Activated CD4-positive, alpha-beta T cell treated with anti-CD3 and anti-CD28 coated beads for 36 hours (primary cell): Measurements from ENCODE around the gene NEO1. TPM values are rescaled to one million over a fixed set of nuclear protein-coding genes. Genes with fewer than 3 reads are reported as not detected.

ENCODE experiments used
- ATAC-seq: fragments of 200-7000 bp; cut with Tn5 transposase; one replicate; pipeline ENCODE4 v1.10.0; 2021; ENCODE audit warnings: mild to moderate bottlenecking, moderate library complexity
- CTCF ChIA-PET: fragments of 350-600 bp; sonication (Branson Sonifier 250); formaldehyde crosslinking; loops from one replicate; lab custom pipeline; 2021; ENCODE audit warnings: antibody characterized with exemption; lab: Charles Lee
- POLR2A ChIA-PET: fragments of 350-600 bp; sonication (Branson Sonifier 250); formaldehyde crosslinking; loops from one replicate; lab custom pipeline; 2021; ENCODE audit warnings: antibody characterized with exemption, inconsistent platforms; lab: Charles Lee
- DNase-seq: peaks from one replicate; pipeline ENCODE4 v3.0.0-alpha.2; 2020
- H3K27ac Mint-ChIP-seq: one replicate; pipeline ENCODE4 v1.8.0; 2021; ENCODE audit warnings: mixed read lengths
- H3K27me3 Mint-ChIP-seq: one replicate; pipeline ENCODE4 v1.8.0; 2021; ENCODE audit warnings: mixed read lengths
- H3K36me3 Mint-ChIP-seq: one replicate; pipeline ENCODE4 v1.8.0; 2021; ENCODE audit warnings: low read depth, mixed read lengths
- H3K4me1 Mint-ChIP-seq: one replicate; pipeline ENCODE4 v1.8.0; 2021; ENCODE audit warnings: mixed read lengths
- H3K4me3 Mint-ChIP-seq: one replicate; pipeline ENCODE4 v1.8.0; 2021; ENCODE audit warnings: mild to moderate bottlenecking, moderate library complexity, mixed read lengths
- H3K9me3 Mint-ChIP-seq: one replicate; pipeline ENCODE4 v1.8.0; 2021; ENCODE audit warnings: low read depth, mixed read lengths
- intact Hi-C, 2 experiments: fragments of 100-400 bp; cut with DNase I in 1 of 2; cut with micrococcal nuclease in 1 of 2; formaldehyde crosslinking; loops; one replicate each; pipeline versions ENCODE4 v1.14.2 to v1.15.1; 2022 to 2024; cut with DNase I, micrococcal nuclease
- total RNA-seq, 2 experiments: library from RNA; stranded (reverse); gene quantifications; one replicate each; pipeline ENCODE4 v1.2.3, GENCODE V29; 2021

The NEO1 gene
- total RNA-seq, 2 experiments from 2014 or later: 6.6 to 8.0 TPM

- H3K27ac Mint-ChIP-seq: no peak overlapping the region
- ChIA-PET POLR2A (no interaction called here), CTCF (no interaction called here)
- intact Hi-C loops: no loop called here
- H3K36me3 Mint-ChIP-seq: no peaks in the 10 kb centered on the region
- no peak overlapping the region for H3K4me3 Mint-ChIP-seq
- ATAC-seq (no peak), DNase-seq (no peak)
- peaks cover 2% of the 10 kb centered on the region for H3K27me3 Mint-ChIP-seq
- H3K9me3 Mint-ChIP-seq: no peaks in the 10 kb centered on the region
- H3K4me1 Mint-ChIP-seq: no peaks in the 10 kb centered on the region
Measured at GRCh38 chr15:73352082-73352481, 299.8 kb downstream of the NEO1 start.

GRCh38 chr15:73353734-73354133 is 301.5 kb downstream of the NEO1 start:
- Mint-ChIP-seq H3K36me3 (no peaks in the 10 kb centered on the region), H3K27me3 (peaks cover 2% of the 10 kb centered on the region), H3K27ac (no peak overlapping the region), H3K9me3 (no peaks in the 10 kb centered on the region), H3K4me1 (no peaks in the 10 kb centered on the region), H3K4me3 (no peak overlapping the region)
- no peak for DNase-seq
- intact Hi-C loops: no loop called here
- CTCF ChIA-PET: interaction anchor here (0.6 kb wide), 1 partner anchor 12 kb away, joined by 4 read pairs; no protein-coding TSS in a partner anchor
- POLR2A ChIA-PET: no interaction called here
- no peak for ATAC-seq

DNA sequence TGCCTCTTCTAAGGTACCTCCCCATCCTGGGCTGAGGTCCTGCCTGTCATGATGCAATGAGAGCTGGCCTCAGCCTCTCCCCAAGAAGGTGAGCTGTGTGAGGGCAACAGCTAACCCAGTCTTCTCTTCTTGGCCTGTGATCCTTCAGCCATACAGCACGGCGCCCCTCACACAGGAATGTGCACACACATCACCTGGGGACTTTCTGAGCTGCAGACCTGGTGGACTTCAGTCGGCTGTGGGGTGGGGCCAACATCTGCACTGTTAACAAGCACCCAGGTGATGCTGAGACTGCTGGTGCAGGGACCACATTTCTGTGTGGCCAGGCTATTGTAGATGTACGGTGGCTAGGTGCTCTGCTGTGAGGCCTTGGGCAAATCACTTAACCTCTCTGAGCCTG is 302.0 kb downstream of the NEO1 start:
- no peaks in the 10 kb centered on the region for H3K36me3 Mint-ChIP-seq
- H3K9me3 Mint-ChIP-seq: no peaks in the 10 kb centered on the region
- ATAC-seq (no peak), DNase-seq (no peak)
- H3K27ac Mint-ChIP-seq: no peak overlapping the region
- ChIA-PET CTCF (interaction anchor here (0.6 kb wide), 1 partner anchor 11 kb away, joined by 4 read pairs; no protein-coding TSS in a partner anchor), POLR2A (no interaction called here)
- H3K27me3 Mint-ChIP-seq: peaks cover 2% of the 10 kb centered on the region
- no peaks in the 10 kb centered on the region for H3K4me1 Mint-ChIP-seq
- intact Hi-C loops: no loop called here
- no peak overlapping the region for H3K4me3 Mint-ChIP-seq
